ENCODE measurements around the gene SERPINB2. TPM values are rescaled to one million over a fixed set of nuclear protein-coding genes. Genes with fewer than 3 reads are reported as not detected.

The SERPINB2 gene
- total RNA-seq, 2 donors from 2014 or later, result not detected

GRCh38 chr18:63895190-63895589 is 7.7 kb downstream of the SERPINB2 start:
- H3K36me3 Mint-ChIP-seq (ENCODE audit: low read depth), result no peaks in the 10 kb centered on the region
- TF ChIP-seq CTCF (conservative IDR thresholded peaks at IDR 0.05), result no peak
- no peaks in the 10 kb centered on the region for H3K36me3 ChIP-seq (ENCODE audit: control insufficient read depth, insufficient read depth, low read length)
- no peaks in the 10 kb centered on the region for H3K4me1 ChIP-seq (ENCODE audit: control insufficient read depth, insufficient read depth, low read length)
- no peaks in the 10 kb centered on the region for H3K27me3 Mint-ChIP-seq (ENCODE audit: insufficient read depth)
- WGBS, 2 experiments (ENCODE audit: insufficient coverage in 1 of 2, insufficient read length in 1 of 2), result 79 to 81% methylated on average over 3 to 6 of the region's 6 CpGs
- H3K9ac ChIP-seq (ENCODE audit: extremely low read depth, low read length, poor library complexity, severe bottlenecking), result no peak overlapping the region
- H3K27ac ChIP-seq (ENCODE audit: low read depth, low read length), result no peak overlapping the region
- no peak overlapping the region for H3K27ac Mint-ChIP-seq
- no peak overlapping the region for H3K4me3 Mint-ChIP-seq
- H3K9me3 Mint-ChIP-seq, result no peaks in the 10 kb centered on the region
- DNase-seq, result no peak
- H3K27me3 ChIP-seq (ENCODE audit: control insufficient read depth, insufficient read depth, low read length, poor library complexity, severe bottlenecking), result no peaks in the 10 kb centered on the region
- no peak overlapping the region for H3K4me3 ChIP-seq (ENCODE audit: low read length)
- no peaks in the 10 kb centered on the region for H3K9me3 ChIP-seq (ENCODE audit: control insufficient read depth, low read length)
- H3K4me1 Mint-ChIP-seq, result no peaks in the 10 kb centered on the region

DNA sequence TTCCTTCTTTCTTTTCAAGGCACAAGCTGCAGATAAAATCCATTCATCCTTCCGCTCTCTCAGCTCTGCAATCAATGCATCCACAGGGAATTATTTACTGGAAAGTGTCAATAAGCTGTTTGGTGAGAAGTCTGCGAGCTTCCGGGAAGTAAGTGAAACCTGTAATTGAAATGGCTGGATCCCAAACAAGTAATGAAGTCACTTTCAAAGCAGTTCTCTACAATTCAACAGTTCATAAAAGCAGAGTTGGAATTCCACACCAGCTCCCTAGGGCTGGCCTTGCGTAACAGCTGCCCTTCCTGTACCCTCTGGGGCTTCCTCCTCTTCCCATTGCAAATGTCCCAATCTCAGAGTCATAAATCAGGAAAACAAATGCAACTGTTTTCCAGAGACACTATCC is 9.6 kb downstream of the SERPINB2 start:
- Histone ChIP-seq H3K4me1 (ENCODE audit: control insufficient read depth, insufficient read depth, low read length) (no peaks in the 10 kb centered on the region), H3K36me3 (ENCODE audit: control insufficient read depth, insufficient read depth, low read length) (no peaks in the 10 kb centered on the region), H3K9me3 (ENCODE audit: control insufficient read depth, low read length) (no peaks in the 10 kb centered on the region), H3K9ac (ENCODE audit: extremely low read depth, low read length, poor library complexity, severe bottlenecking) (no peak overlapping the region), H3K27ac (ENCODE audit: low read depth, low read length) (no peak overlapping the region), H3K4me3 (ENCODE audit: low read length) (no peak overlapping the region), H3K27me3 (ENCODE audit: control insufficient read depth, insufficient read depth, low read length, poor library complexity, severe bottlenecking) (no peaks in the 10 kb centered on the region)
- H3K27me3 Mint-ChIP-seq (ENCODE audit: insufficient read depth), result no peaks in the 10 kb centered on the region
- H3K4me1 Mint-ChIP-seq, result no peaks in the 10 kb centered on the region
- H3K9me3 Mint-ChIP-seq, result no peaks in the 10 kb centered on the region
- 91 to 100% methylated on average over 2 to 4 of the region's 4 CpGs for WGBS, 2 experiments (ENCODE audit: insufficient coverage in 1 of 2, insufficient read length in 1 of 2)
- TF ChIP-seq CTCF (conservative IDR thresholded peaks at IDR 0.05), result no peak
- no peak for DNase-seq
- no peak overlapping the region for H3K27ac Mint-ChIP-seq
- no peaks in the 10 kb centered on the region for H3K36me3 Mint-ChIP-seq (ENCODE audit: low read depth)
- H3K4me3 Mint-ChIP-seq, result no peak overlapping the region

DNA sequence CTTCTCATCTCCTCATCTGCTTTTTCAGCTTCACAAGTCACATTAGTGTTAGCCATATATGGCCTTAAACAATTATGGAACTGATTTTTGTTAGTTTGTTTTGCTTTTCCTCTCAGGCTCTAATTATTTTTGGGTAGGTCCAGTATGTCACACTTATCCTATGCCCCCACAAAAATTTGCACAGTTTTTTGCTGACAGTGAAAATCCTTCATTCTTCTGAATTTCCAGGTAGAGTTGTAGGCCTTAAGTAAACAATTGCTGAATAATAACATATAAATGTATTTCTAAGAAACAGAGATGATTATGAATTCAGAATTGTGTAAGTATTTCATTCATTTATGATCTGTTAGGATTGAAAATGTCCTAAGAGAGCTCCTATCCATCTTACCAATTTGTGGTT is 11.7 kb downstream of the SERPINB2 start:
- H3K27me3 ChIP-seq (ENCODE audit: control insufficient read depth, insufficient read depth, low read length, poor library complexity, severe bottlenecking), result no peaks in the 10 kb centered on the region
- TF ChIP-seq CTCF (conservative IDR thresholded peaks at IDR 0.05), result no peak
- H3K4me3 Mint-ChIP-seq, result no peak overlapping the region

More for the DNA sequence above, 11.7 kb downstream of the SERPINB2 start:
- Mint-ChIP-seq H3K36me3 (ENCODE audit: low read depth) (no peaks in the 10 kb centered on the region), H3K27me3 (ENCODE audit: insufficient read depth) (no peaks in the 10 kb centered on the region), H3K27ac (no peak overlapping the region), H3K9me3 (no peaks in the 10 kb centered on the region), H3K4me1 (no peaks in the 10 kb centered on the region)
- no peak for DNase-seq
- no peaks in the 10 kb centered on the region for H3K9me3 ChIP-seq (ENCODE audit: control insufficient read depth, low read length)
- no peaks in the 10 kb centered on the region for H3K4me1 ChIP-seq (ENCODE audit: control insufficient read depth, insufficient read depth, low read length)
- H3K4me3 ChIP-seq (ENCODE audit: low read length), result no peak overlapping the region
- H3K27ac ChIP-seq (ENCODE audit: low read depth, low read length), result no peak overlapping the region
- H3K36me3 ChIP-seq (ENCODE audit: control insufficient read depth, insufficient read depth, low read length), result no peaks in the 10 kb centered on the region
- no peak overlapping the region for H3K9ac ChIP-seq (ENCODE audit: extremely low read depth, low read length, poor library complexity, severe bottlenecking)
